HEK293 (cell line): Measurements from ENCODE around the gene PLEKHA5.

Source experiments
- CTCF ChIP-seq: fragments of 450-650 bp; formaldehyde crosslinking; IDR thresholded peaks from 2 replicates; pipeline ENCODE4 v1.5.1; 2016; ENCODE audit warnings: missing biosample characterization, missing genetic modification characterization
- PRDM10 ChIP-seq: fragments of 450-650 bp; formaldehyde crosslinking; IDR thresholded peaks from 2 replicates; pipeline ENCODE4 v1.5.1; 2016; ENCODE audit warnings: missing biosample characterization, missing genetic modification characterization
- REPIN1 ChIP-seq: fragments of 450-650 bp; formaldehyde crosslinking; IDR thresholded peaks from 2 replicates; pipeline ENCODE4 v1.5.1; 2017; ENCODE audit warnings: missing biosample characterization, missing genetic modification characterization, low read depth
- YY1 ChIP-seq: fragments of 450-650 bp; formaldehyde crosslinking; IDR thresholded peaks from 2 replicates; pipeline ENCODE4 v1.5.1; 2018; ENCODE audit warnings: missing biosample characterization, missing genetic modification characterization
- ZBTB26 ChIP-seq: fragments of 450-650 bp; formaldehyde crosslinking; optimal IDR thresholded peaks from 2 replicates; pipeline ENCODE3; 2016; ENCODE audit warnings: missing biosample characterization, mild to moderate bottlenecking, missing genetic modification characterization
- ZNF133 ChIP-seq: fragments of 450-650 bp; formaldehyde crosslinking; IDR thresholded peaks from 2 replicates; pipeline ENCODE4 v1.5.1; 2016; ENCODE audit warnings: missing biosample characterization, missing genetic modification characterization
- ZNF211 ChIP-seq: fragments of 450-650 bp; formaldehyde crosslinking; IDR thresholded peaks from 2 replicates; pipeline ENCODE4 v1.5.1; 2016; ENCODE audit warnings: low read depth, missing biosample characterization, missing genetic modification characterization
- ZNF664 ChIP-seq: fragments of 450-650 bp; formaldehyde crosslinking; IDR thresholded peaks from 2 replicates; pipeline ENCODE4 v1.5.1; 2016; ENCODE audit warnings: missing biosample characterization, missing genetic modification characterization
- ZSCAN5A ChIP-seq: fragments of 450-650 bp; formaldehyde crosslinking; IDR thresholded peaks from 2 replicates; pipeline ENCODE4 v1.5.1; 2016; ENCODE audit warnings: missing biosample characterization, missing genetic modification characterization

GRCh38 chr12:19301688-19302087, 172.2 kb downstream of the PLEKHA5 start:
- no peak for TF ChIP-seq ZNF211
- TF ChIP-seq CTCF (tag by site-specific recombination) = no peak
- TF ChIP-seq ZSCAN5A (tag by site-specific recombination) = no peak
- TF ChIP-seq ZNF664 (tag by site-specific recombination) = no peak
- no peak for TF ChIP-seq YY1 (tag by site-specific recombination)
- no peak for TF ChIP-seq ZBTB26 (tag by site-specific recombination)
- TF ChIP-seq REPIN1 (tag by site-specific recombination) = no peak
- no peak for TF ChIP-seq PRDM10 (tag by site-specific recombination)
- no peak for TF ChIP-seq ZNF133 (tag by site-specific recombination)
